HG02759 (cell line): ENCODE data around the gene SSH3.
A peak's percentile ranks its signal among the peaks of the same experiment; 100 is the strongest.

Experiments
- ATAC-seq: cut with Tn5 transposase; IDR thresholded peaks from one replicate; pipeline ENCODE4 v1.9.1; 2021; ENCODE audit warnings: mild to moderate bottlenecking, moderate library complexity; ENCODE audit not compliant: unreplicated experiment

Gene SSH3

GRCh38 chr11:67278939-67279588, 24.3 kb upstream of the SSH3 start:
- ATAC-seq = no peak

- no peak for ATAC-seq
Measured at GRCh38 chr11:67279589-67280340, 23.6 kb upstream of the SSH3 start.

GRCh38 chr11:67280341-67280787, 23.0 kb upstream of the SSH3 start:
- ATAC-seq = no peak

GRCh38 chr11:67280788-67281551, 22.4 kb upstream of the SSH3 start:
- no peak for ATAC-seq

- no peak for ATAC-seq
Measured at GRCh38 chr11:67281552-67282150, 21.7 kb upstream of the SSH3 start.

GRCh38 chr11:67282155-67282875, 21.0 kb upstream of the SSH3 start:
- no peak for ATAC-seq

- no peak for ATAC-seq
Measured at GRCh38 chr11:67282876-67283371, 20.4 kb upstream of the SSH3 start.

GRCh38 chr11:67283481-67283963, 19.8 kb upstream of the SSH3 start:
- no peak for ATAC-seq

- no peak for ATAC-seq
Measured at GRCh38 chr11:67284811-67285540, 18.4 kb upstream of the SSH3 start.

GRCh38 chr11:67285541-67286498, 17.5 kb upstream of the SSH3 start:
- ATAC-seq = no peak

GRCh38 chr11:67286621-67287333, 16.6 kb upstream of the SSH3 start:
- no peak for ATAC-seq

GRCh38 chr11:67287355-67288197, 15.8 kb upstream of the SSH3 start:
- ATAC-seq = no peak

GRCh38 chr11:67288198-67288451, 15.2 kb upstream of the SSH3 start:
- no peak for ATAC-seq

- peak; percentile 74 for ATAC-seq
Measured at GRCh38 chr11:67288452-67289225, 14.7 kb upstream of the SSH3 start.

GRCh38 chr11:67289226-67289650, 14.1 kb upstream of the SSH3 start, which contains the start of gene ANKRD13D:
Gene ANKRD13D, plus strand, starts transcription at chr11:67289303. Its CDS starts 158 bp downstream, at chr11:67289461.
- no peak for ATAC-seq
